Mammary epithelial cell (primary cell): Measurements from ENCODE around the gene CYP4A11.

ENCODE experiments used
- EZH2 ChIP-seq: IDR thresholded peaks from 2 replicates; pipeline ENCODE4 v1.6.1; 2012; ENCODE audit warnings: low read length, inconsistent platforms, borderline replicate concordance
- TF ChIP-seq, protein P1 (sequence below), 2 donors: IDR thresholded peaks in 1 of 2; conservative IDR thresholded peaks in 1 of 2; 2 replicates each; pipeline ENCODE4 v1.5.1; 2011 to 2012; ENCODE audit warnings: inconsistent platforms in 2 of 2, low read length in 2 of 2, mild to moderate bottlenecking in 2 of 2, control low read depth in 1 of 2, low read depth in 1 of 2; ENCODE audit not compliant: insufficient read depth in 1 of 2; ENCODE audit errors: extremely low read depth in 1 of 2

DNA sequence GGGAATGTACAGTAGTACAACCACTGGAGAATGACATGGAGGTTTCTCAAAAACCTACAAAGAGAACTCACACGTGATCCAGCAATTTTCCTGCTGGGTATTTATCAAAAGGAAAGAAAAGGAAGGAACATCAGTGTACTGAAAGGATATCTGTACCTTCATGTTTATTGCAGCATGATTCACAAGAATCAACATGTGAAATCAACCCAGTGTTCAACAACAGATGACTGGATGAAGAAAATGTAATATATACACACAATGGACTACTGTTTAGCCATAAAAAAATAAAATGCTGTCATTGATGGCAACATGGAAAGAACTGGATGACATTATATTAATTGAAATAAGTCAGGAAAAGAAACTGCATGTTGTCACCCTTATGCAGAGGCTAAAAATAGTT, 19.0 kb upstream of the CYP4A11 start:
- TF ChIP-seq, protein P1, sequence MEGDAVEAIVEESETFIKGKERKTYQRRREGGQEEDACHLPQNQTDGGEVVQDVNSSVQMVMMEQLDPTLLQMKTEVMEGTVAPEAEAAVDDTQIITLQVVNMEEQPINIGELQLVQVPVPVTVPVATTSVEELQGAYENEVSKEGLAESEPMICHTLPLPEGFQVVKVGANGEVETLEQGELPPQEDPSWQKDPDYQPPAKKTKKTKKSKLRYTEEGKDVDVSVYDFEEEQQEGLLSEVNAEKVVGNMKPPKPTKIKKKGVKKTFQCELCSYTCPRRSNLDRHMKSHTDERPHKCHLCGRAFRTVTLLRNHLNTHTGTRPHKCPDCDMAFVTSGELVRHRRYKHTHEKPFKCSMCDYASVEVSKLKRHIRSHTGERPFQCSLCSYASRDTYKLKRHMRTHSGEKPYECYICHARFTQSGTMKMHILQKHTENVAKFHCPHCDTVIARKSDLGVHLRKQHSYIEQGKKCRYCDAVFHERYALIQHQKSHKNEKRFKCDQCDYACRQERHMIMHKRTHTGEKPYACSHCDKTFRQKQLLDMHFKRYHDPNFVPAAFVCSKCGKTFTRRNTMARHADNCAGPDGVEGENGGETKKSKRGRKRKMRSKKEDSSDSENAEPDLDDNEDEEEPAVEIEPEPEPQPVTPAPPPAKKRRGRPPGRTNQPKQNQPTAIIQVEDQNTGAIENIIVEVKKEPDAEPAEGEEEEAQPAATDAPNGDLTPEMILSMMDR (conservative IDR thresholded peaks at IDR 0.05 in 1 of 2, IDR thresholded peaks at IDR 0.05 in 1 of 2; ENCODE audit: extremely low read depth in 1 of 2, insufficient read depth in 1 of 2, low read depth in 1 of 2, low read length in 2 of 2): no peak
- no peak for TF ChIP-seq EZH2
